GM18867 (cell line): Measurements from ENCODE around the gene AZI2.
A peak's percentile ranks its signal among the peaks of the same experiment; 100 is the strongest.

ENCODE experiments used
- ATAC-seq: cut with Tn5 transposase; IDR thresholded peaks from one replicate; pipeline ENCODE4 v1.9.1; 2021; ENCODE audit warnings: mild to moderate bottlenecking, moderate library complexity; ENCODE audit not compliant: unreplicated experiment

AZI2 gene

DNA sequence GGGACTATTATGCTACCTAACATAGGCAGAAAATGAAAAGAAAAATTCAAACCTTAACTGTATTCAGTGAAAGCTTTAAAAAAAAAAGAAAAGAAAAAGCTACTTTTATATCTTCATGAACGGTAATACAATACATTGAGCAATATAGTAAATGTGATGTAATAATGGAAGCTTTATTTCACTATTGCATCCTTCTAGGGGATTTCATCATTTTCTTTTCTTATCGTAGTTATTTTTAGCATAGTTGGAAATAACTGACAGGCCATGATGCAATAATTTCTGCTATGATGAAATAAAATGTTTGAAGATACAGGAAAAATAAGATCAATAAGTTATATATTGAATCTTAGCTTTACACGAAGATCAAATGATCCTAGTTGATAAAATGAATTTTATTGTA is 40.4 kb downstream of the AZI2 start:
- no peak for ATAC-seq

DNA sequence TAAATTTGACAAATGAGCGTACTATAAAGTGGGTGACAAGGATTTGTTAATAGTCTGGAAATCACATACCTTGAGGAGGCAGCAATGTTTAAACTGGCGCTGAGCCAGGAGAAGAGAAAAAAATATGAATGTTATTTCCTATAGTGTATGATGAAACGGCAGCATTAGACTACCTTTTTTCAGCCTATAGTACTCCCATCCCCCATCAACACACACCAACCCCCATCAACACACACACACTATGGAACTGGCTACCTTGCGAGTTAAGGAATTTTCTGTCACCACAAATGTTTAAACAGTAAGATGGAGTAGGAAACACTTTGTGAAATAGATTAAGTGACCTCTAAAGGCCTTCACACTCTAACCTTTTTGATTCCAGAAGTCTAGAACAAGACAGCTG is 46.9 kb downstream of the AZI2 start:
- no peak for ATAC-seq

DNA sequence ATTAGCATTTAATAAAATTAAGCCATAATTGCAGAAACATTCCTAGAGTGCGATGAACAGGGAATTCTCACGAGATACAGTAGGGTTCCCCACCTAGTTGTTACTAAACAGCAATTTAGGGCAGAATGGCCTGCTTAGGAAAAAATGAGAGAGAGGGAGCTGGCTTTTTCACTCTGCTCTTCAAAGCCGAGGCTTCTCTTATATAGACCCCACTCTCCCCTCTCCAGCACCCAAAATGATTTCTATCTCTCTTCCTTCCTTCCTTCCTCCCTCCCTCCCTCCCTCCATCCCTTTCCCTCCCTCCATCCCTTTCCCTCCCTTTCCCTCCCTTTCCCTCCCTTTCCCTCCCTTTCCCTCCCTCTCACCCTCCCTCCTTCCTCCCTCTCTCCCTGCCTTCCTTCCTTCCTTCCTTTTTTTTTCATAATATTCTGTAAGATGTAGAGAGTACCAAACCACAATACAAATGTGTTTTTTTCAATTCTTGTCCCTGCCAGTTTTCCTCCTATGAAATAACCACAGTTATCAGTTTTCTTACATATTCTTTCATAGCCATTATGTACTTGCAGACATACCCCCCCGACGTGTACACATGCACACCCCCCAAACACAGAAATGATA is 48.2 kb downstream of the AZI2 start:
- ATAC-seq, result no peak

DNA sequence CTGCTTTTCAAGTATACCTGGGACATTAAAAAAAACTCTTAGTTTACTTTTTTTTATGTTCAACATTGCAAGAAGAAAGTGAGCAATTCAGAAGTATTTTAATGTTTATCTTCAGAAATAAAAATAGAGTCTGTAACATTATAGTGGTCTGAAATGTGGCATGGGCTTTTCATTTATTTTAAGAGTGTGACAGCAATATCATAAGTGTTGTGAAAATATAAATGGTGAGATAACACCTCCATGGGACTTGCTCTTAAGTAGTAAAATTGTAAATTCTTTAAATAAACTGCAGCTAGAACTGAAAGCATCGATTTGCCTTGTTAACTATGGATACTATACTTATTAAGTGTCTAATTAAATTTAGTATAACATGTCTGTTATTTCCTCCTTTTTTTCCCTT is 48.9 kb downstream of the AZI2 start:
- ATAC-seq, result no peak

DNA sequence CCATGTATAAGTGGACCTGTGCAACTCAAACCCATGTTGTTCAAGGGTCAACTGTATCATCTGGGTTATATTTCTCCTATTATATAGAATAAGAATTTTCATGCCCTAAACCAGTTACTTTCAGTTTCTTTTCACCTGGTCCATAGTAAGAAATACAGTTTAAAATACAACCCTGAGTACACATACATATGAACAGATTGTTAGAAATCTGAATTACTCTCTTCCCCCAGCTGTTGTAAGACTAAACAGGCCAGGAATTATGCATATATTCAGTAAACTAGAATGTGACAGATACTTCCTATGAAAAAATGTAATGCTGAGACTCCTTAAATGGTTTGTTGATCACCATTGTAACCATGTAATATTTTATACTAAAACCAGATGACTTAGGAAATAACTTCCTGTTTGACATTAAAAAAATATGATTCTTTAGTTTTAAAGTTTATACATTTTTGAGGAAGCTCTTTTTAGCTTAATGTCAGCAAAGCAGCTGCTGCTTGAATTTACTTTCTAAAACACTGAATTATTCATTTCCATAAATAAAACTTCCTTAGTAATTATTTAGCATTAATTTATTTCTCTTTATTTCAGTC is 52.6 kb downstream of the AZI2 start:
- ATAC-seq, result peak; percentile 65

DNA sequence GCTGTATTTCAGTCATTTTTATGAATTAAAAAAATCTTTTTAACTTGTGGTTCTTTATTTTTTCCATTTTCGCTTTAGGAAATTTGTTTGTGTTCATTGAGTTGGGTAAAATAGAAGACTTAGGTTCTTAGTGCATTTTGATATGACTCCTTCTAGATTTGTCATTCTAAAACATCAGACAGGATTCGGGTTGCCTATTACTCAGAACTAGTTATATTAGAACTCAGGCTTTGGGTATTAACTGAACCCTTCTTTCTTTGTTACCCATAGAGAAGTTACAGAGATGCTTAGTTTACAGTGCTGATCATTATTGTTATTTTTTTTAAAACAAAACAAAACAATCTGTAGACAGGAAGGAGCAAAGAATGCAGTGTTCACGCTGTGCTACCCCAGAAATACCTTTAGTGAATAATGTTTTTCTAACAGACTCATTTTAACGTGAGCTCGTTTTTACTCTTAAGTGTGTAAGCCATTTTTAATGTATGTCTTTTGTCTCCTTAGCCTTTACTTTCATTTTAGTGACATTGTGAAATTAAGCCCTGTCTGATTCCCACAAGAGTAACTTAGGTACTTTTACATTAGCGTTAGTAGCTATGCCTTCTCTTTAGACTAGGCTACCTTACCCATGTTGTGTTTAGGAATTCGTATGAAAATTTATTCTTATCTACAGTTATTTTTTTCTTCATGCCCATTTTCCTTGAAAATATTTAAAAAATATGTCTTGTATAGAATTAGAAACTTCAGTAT is 53.8 kb downstream of the AZI2 start:
- ATAC-seq, result no peak

DNA sequence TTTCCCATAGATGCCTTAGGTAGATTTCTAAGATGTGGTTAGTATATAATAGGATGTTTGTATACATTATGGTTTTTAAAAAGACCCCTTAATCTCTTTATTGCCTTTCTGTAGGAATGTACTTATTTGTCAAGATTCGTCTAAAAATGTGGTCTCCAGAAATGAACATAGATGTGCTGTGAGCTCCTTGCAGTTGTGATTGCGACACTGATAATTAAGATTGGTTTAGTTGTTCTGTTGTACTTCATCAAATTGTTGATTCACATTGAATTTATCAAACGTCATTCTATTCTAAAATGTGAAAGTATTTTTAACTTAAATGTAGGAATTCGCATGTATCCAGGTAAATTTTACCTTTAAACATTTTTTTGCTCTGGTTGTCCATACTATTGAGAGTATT is 56.0 kb downstream of the AZI2 start:
- no peak for ATAC-seq

DNA sequence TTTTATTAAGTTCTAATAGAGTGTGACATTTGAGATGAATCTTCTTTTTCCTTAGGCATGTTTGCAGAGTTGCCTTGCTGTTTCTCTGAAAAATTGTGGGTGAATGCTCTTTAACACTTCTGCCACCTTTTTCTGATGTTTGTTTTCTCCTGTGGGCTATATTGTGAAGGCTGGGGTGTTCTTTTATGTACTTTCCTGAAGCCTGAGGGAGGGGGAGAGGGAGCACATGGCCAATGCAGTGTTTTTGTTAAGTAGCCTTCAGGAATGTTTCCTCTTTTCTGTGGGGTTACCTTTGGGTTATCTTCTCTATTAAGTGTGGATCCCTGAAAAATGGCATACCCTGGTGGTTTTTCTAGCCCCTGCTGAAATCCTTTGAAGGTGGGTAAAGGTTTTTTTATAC is 57.0 kb downstream of the AZI2 start:
- no peak for ATAC-seq

DNA sequence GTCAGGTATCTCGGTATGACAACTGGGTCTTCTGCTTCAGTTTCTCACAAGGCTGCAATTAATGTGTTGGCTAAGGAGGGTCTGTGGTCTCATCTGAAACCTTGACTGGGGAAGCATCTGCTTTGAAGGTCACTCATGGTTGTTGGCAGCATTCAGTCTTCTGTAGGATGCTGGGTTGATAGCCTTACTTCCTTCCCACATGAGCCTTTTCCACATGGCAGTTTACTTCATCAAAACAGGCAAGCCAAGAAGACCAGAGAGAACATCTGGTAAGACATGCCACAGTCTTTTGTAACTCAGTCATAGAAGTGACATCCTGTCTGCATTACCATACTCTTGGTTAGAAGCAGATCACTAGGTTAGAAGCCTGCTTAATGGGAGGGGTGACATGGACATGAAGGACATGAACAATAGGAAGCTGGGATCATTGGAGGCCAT is 57.7 kb downstream of the AZI2 start:
- ATAC-seq, result no peak

DNA sequence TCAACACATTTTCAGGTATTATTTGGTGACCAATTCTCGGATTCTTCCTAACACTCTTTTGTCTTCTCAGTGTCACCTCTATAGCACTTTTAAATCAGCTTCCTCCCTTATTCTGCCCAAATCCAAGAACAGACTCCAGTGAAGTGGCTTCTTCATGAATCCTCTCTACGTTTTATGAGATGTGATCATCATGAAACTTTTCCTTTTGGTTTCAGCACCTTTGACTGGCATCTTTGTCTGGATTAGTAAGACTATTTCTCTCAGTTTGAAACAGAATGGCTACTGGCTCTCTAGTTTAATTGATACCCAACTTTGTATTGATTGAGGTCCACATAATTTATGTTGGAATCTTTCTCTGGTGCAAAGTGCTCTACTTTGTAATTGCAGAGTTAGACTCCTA is 61.6 kb downstream of the AZI2 start:
- ATAC-seq, result no peak

DNA sequence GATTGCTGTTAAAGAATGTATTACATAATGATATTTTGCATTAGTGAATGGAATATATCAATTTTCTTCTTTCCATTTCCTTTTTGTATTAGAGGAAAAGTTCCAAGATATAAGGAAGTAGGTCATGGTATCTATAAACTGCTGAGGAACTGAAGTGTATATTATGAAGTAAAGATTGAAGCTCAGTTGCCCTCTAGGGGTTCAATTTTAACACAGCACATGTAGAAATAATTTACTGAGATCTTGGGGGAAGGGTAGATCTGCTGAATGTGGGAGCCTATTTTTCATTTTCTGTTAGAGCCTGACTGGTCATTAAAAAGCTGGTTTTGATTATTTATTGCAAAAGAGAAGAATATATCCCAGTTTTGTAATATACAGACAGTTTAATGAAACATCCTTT is 62.0 kb downstream of the AZI2 start:
- ATAC-seq, result peak; percentile 94

DNA sequence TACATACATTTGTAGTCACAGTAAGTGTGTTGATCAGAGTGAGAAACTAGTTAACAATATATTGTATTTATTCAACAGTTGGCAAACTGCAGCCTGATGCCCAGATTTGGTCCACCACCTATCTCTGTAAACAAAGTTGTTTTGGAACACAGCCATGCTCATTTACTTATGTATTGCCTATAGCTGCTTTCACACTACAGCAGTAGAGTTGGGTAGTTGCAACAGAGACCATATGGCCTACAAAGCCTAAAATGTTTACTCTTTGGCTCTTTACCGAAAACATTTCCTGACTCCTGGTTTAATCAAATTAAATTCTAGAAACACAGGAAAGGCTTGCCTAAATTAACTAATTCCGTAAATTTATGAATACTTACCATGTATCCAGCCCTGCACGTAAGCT is 67.8 kb downstream of the AZI2 start:
- no peak for ATAC-seq

DNA sequence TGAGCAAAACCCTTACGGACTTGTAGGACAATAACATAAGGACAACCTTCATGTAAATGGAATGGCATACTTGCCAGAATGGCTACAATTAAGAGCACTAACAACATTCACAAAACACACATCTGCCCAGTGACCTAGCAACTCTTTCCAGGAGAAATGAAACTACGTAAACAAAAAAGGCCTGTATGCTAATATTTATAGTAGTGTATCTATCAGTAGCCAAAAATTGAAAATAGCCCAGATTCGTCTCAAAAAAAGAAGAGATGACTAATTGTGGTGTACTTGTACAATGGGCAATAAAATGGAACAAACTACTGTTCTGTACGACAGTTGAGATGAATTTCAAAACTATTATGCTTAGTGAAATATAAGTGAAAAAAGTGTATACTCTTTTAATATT is 68.9 kb downstream of the AZI2 start:
- ATAC-seq, result no peak

DNA sequence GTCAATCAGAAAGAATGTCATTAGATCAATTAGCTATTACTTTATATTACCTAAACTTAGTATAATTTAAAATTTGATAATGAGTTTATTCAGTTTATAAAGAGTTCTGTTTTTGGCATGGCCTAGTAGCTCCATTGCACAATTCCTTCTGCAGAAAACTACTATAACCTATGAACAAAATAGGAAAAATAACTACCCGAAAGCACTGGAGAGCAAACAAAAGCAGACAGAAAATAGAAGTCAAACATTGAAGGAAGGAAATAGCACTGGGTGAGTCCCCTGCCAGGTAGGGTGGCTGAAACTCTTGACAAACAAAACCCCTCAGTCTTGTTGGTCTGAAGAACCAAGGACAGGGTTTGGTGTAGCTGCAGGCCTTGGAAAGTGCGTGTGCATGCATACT is 69.7 kb downstream of the AZI2 start:
- no peak for ATAC-seq

DNA sequence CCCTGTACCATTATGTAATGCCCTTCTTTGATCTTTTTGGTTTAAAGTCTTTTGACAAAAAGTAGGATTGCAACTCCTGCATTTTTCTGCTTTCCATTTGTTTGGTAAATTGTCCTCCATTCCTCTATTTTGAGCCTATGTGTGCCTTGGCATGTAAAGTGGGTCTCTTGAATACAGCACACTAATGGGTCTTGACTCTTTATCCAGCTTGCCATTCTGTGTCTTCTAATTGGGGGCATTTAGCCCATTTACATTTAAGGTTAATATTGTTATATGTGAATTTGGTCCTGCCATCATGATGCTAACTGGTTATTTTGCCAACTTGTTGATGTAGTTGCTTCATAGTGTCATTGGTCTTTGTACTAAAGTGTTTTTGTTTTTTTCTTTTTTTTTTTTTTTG is 74.8 kb downstream of the AZI2 start:
- ATAC-seq, result no peak
